HepG2 (cell line): ENCODE results near the gene SRCAP. TPM values are rescaled to one million over a fixed set of nuclear protein-coding genes. Genes with fewer than 3 reads are reported as not detected.

Source experiments
- ATAC-seq: fragments of 200-7000 bp; cut with Tn5 transposase; 3 replicates; pipeline ENCODE4 v1.9.1; 2020; ENCODE audit warnings: mild to moderate bottlenecking, moderate library complexity
- BruUV-seq: library from RNA; stranded (reverse); fragments of 400-500 nt; replicated peaks from 2 replicates; lab custom pipeline; 2021; lab: Mats Ljungman, UMichigan
- CTCF ChIA-PET: fragments of 300-600 bp; formaldehyde crosslinking; extraction: SDS; loops from one replicate; lab custom pipeline; 2021; ENCODE audit warnings: low total read pairs, inconsistent platforms, low intra/inter-chr PET ratio; lab: Yijun Ruan, JAX
- POLR2A ChIA-PET: fragments of 350-600 bp; sonication (Branson Sonifier 250); formaldehyde crosslinking; loops from one replicate; lab custom pipeline; 2020; ENCODE audit warnings: antibody characterized with exemption, inconsistent platforms; lab: Yijun Ruan, JAX
- DNase-seq: peaks from one replicate; pipeline ENCODE4 v3.0.0-alpha.2; 2015; ENCODE audit warnings: low spot score
- FAIRE-seq: peaks from 3 replicates; lab custom pipeline; 2011; peaks lifted over from hg19 to GRCh38; lab: Jason Lieb, UNC
- H2AFZ ChIP-seq: one replicate; pipeline ENCODE4 v1.6.1; 2011; ENCODE audit warnings: low read length, inconsistent platforms
- H3K27ac ChIP-seq: fragments of 300-600 bp; 3 replicates; pipeline ENCODE4 v1.8.0; 2011; ENCODE audit warnings: mixed run types, mild to moderate bottlenecking, mixed read lengths, low read length, inconsistent platforms; ENCODE audit not compliant: insufficient read depth; ENCODE audit errors: extremely low read length
- H3K27me3 ChIP-seq, 2 experiments: fragments of 200-600 bp in 1 of 2; 2 replicates in 1 of 2; 3 replicates in 1 of 2; pipeline versions ENCODE4 v1.6.0 to v1.8.0; 2011; ENCODE audit warnings: low read length in 2 of 2, mild to moderate bottlenecking in 2 of 2, moderate library complexity in 2 of 2, inconsistent platforms in 1 of 2; ENCODE audit not compliant: insufficient read depth in 2 of 2, control insufficient read depth in 1 of 2
- H3K36me3 ChIP-seq, 2 experiments: fragments of 200-600 bp in 1 of 2; replicated peaks in 1 of 2; 2 replicates in 1 of 2; 3 replicates in 1 of 2; pipeline versions ENCODE4 v1.5.1 to v1.8.0; 2011; ENCODE audit warnings: low read length in 2 of 2, inconsistent platforms in 1 of 2; ENCODE audit not compliant: insufficient read depth in 2 of 2, control insufficient read depth in 1 of 2
- H3K4me1 ChIP-seq: 2 replicates; pipeline ENCODE4 v1.5.1; 2012; ENCODE audit warnings: low read length, inconsistent platforms; ENCODE audit not compliant: insufficient read depth
- H3K4me2 ChIP-seq: 2 replicates; pipeline ENCODE4 v1.6.0; 2011; ENCODE audit warnings: low read depth, low read length, inconsistent platforms
- H3K4me3 ChIP-seq, 3 experiments: fragments of 200-600 bp in 1 of 3; sonication (generic), shearing (Covaris generic) in 1 of 3; replicated peaks in 1 of 3; 2 replicates each; pipeline ENCODE4 v1.5.1; 2011 to 2016; ENCODE audit warnings: low read length in 3 of 3, inconsistent platforms in 2 of 3, low read depth in 2 of 3, mild to moderate bottlenecking in 2 of 3, control low read depth in 1 of 3, mixed read lengths in 1 of 3; ENCODE audit not compliant: insufficient read depth in 1 of 3
- H3K79me2 ChIP-seq: one replicate; pipeline ENCODE4 v1.6.1; 2011; ENCODE audit warnings: low read length, inconsistent platforms; ENCODE audit not compliant: insufficient read depth
- H3K9ac ChIP-seq: 2 replicates; pipeline ENCODE4 v1.6.0; 2011; ENCODE audit warnings: mild to moderate bottlenecking, low read depth, low read length, inconsistent platforms; ENCODE audit not compliant: insufficient read depth
- H3K9me3 ChIP-seq: 2 replicates; pipeline ENCODE4 v1.5.1; 2012; ENCODE audit warnings: mild to moderate bottlenecking, low read length
- H4K20me1 ChIP-seq: 2 replicates; pipeline ENCODE4 v1.6.0; 2011; ENCODE audit warnings: inconsistent platforms, mild to moderate bottlenecking, low read length, moderate library complexity; ENCODE audit not compliant: insufficient read depth
- ATF3 ChIP-seq: sonication (generic); formaldehyde crosslinking; IDR thresholded peaks from 2 replicates; pipeline ENCODE4 v1.4.0; 2020; ENCODE audit warnings: missing genetic modification reagents
- ATM ChIP-seq: fragments of 450-650 bp; IDR thresholded peaks from 2 replicates; pipeline ENCODE4 v1.7.1; 2017; ENCODE audit warnings: mild to moderate bottlenecking, borderline replicate concordance
- LRRFIP1 ChIP-seq: sonication (generic); formaldehyde crosslinking; conservative IDR thresholded peaks from 2 replicates; pipeline ENCODE4 v1.4.0; 2020; ENCODE audit warnings: missing genetic modification reagents
- RBFOX2 ChIP-seq: fragments of 200-400 bp; formaldehyde crosslinking; IDR thresholded peaks from 2 replicates; pipeline ENCODE4 v1.6.1; 2017; ENCODE audit warnings: low read depth, mild to moderate bottlenecking, low read length
- RBM22 ChIP-seq: fragments of 200-400 bp; formaldehyde crosslinking; optimal IDR thresholded peaks from 2 replicates; pipeline ENCODE3; 2017; ENCODE audit warnings: mild to moderate bottlenecking, low read length, moderate library complexity
- ZKSCAN5 ChIP-seq: sonication (generic); formaldehyde crosslinking; IDR thresholded peaks from 2 replicates; pipeline ENCODE4 v1.5.1; 2020; ENCODE audit warnings: mild to moderate bottlenecking, missing genetic modification reagents
- WGBS: methylation state at CpG from one replicate; pipeline ENCODE4 v1.1.6; 2017; ENCODE audit warnings: low lambda C conversion rate; 5-methylcytosine and 5-hydroxymethylcytosine counted together
- in situ Hi-C: cut with HindIII; loops from 2 replicates; pipeline ENCODE4 v1.10.0; 2017; ENCODE audit warnings: low pct_unique_long_range_greater_than_20kb; ENCODE audit not compliant: extremely low pct_ligation_motif_present
- intact Hi-C: fragments of 100-400 bp; cut with micrococcal nuclease; formaldehyde crosslinking; loops from one replicate; pipeline ENCODE4 v1.10.0; 2022; ENCODE audit not compliant: unreplicated experiment
- polyA plus RNA-seq, 8 experiments: library from polyadenylated mRNA; depleted of rRNA in 3 of 8; stranded (reverse) in 7 of 8; unstranded in 1 of 8; fragments of >200 nt; fragmentation: Illumina TruSeq in 4 of 8; extraction: Trizol in 4 of 8; gene quantifications; 2 replicates each; pipeline versions ENCODE4 v1.2.1 to v1.2.3, GENCODE V29; 2011 to 2016; ENCODE audit warnings: low read depth in 4 of 8, missing spikeins in 1 of 8, mixed read lengths in 1 of 8; ENCODE audit not compliant: insufficient read depth in 1 of 8
- total RNA-seq, 5 experiments: library from RNA; depleted of rRNA; stranded (reverse); fragments of >200 nt; fragmentation: Illumina TruSeq; extraction: Trizol; gene quantifications; 2 replicates each; pipeline ENCODE4 v1.2.3, GENCODE V29; 2016; ENCODE audit warnings: low read depth in 1 of 5

The SRCAP gene
- total and polyA plus RNA-seq, 2 of the 13 experiments (the other 11 are each of a cell fraction or from before 2014, with no cell fraction given): 4.9 to 9.0 TPM

- no peak for FAIRE-seq
- intact Hi-C loops: no loop called here
- Histone ChIP-seq H4K20me1 (peaks cover 16% of the 10 kb centered on the region; the same call in 1 of the 2 replicates), H3K27me3 (no peaks in the 10 kb centered on the region), H3K36me3 (peaks cover 43 to 85% of the 10 kb centered on the region in 2 experiments), H3K9me3 (no peaks in the 10 kb centered on the region), H3K27ac (no peak overlapping the region), H3K9ac (no peak overlapping the region), H3K4me3 (no peak overlapping the region), H3K4me1 (peaks cover 13% of the 10 kb centered on the region), H3K79me2 (peaks cover 28% of the 10 kb centered on the region), H3K4me2 (no peak overlapping the region), H2AFZ (no peak overlapping the region)
- no TSS peak for BruUV-seq
- in situ Hi-C loops: no loop called here
- 98% methylated on average over 10 of the region's 10 CpGs for WGBS
- POLR2A ChIA-PET: interaction anchor here (0.7 kb wide), 1 partner anchor 44 kb away, joined by 4 read pairs; the partner anchor contains the start of gene PHKG2
- CTCF ChIA-PET: no interaction called here
- TF ChIP-seq RBM22: peak; percentile 61
- TF ChIP-seq RBFOX2: 0 out of 2 replicates have a peak, but pooled peaks have one; percentile 20
- TF ChIP-seq ATM: no peak
- TF ChIP-seq ATF3 (CRISPR knock-in tag): no peak
- TF ChIP-seq ZKSCAN5 (CRISPR knock-in tag): no peak
- no peak for TF ChIP-seq LRRFIP1 (CRISPR knock-in tag)
- no peak for DNase-seq
- ATAC-seq: no peak
Observed at GRCh38 chr16:30703971-30704370, 5.0 kb downstream of the SRCAP start.
